ENCODE data around the gene RAP1A. TPM values are rescaled to one million over a fixed set of nuclear protein-coding genes. Genes with fewer than 3 reads are reported as not detected.

The RAP1A gene
- total and polyA plus RNA-seq, 10 donors, result 83.3 to 125 (median 105) TPM

DNA sequence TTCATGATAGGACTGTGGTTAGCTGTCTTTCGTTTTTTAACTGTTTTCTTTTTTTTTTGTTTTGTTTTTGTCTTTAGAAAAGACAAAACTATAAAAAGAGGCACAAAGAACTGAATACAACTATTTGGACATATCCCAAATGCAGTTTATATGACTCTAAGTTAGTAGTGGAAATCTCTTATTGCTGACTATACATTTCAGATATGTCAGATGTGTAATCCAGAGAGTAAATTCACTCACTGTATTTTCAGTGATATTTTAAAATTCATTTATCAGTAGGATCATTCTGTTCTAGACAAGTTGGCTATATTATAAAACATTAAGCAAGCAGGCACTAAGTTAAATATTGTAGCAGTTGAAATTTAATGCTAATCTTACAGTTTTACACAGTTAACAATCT lies 5.7 kb downstream of the RAP1A start:
- Histone ChIP-seq H3K9me3 (no peaks in the 10 kb centered on the region), H3K27ac (peak overlapping the region in 7 of 8 donors; percentile 3 to 100 (median 59)), H3K4me3 (no peak overlapping the region), H3K4me1 (peaks cover 75 to 100% (median 97%) of the 10 kb centered on the region in 6 donors), H3K27me3 (replicated peaks in 1 of 7) (no peaks in the 10 kb centered on the region), H3K36me3 (peaks cover 0 to 7% (median 0%) of the 10 kb centered on the region in 6 donors)
- no peak for DNase-seq
- TF ChIP-seq, protein P1, sequence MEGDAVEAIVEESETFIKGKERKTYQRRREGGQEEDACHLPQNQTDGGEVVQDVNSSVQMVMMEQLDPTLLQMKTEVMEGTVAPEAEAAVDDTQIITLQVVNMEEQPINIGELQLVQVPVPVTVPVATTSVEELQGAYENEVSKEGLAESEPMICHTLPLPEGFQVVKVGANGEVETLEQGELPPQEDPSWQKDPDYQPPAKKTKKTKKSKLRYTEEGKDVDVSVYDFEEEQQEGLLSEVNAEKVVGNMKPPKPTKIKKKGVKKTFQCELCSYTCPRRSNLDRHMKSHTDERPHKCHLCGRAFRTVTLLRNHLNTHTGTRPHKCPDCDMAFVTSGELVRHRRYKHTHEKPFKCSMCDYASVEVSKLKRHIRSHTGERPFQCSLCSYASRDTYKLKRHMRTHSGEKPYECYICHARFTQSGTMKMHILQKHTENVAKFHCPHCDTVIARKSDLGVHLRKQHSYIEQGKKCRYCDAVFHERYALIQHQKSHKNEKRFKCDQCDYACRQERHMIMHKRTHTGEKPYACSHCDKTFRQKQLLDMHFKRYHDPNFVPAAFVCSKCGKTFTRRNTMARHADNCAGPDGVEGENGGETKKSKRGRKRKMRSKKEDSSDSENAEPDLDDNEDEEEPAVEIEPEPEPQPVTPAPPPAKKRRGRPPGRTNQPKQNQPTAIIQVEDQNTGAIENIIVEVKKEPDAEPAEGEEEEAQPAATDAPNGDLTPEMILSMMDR (IDR thresholded peaks at IDR 0.05 in 8 of 11, conservative IDR thresholded peaks at IDR 0.05 in 3 of 11), result no peak
- TF ChIP-seq POLR2A (IDR thresholded peaks at IDR 0.05) (no peak), POLR2AphosphoS5 (IDR thresholded peaks at IDR 0.05) (no peak)
- WGBS, 5 donors, result 13 to 38% (median 28%) methylated on average over 1 of the region's 1 CpG
- intact Hi-C loops (cut with DNase I; ENCODE audit: low total_unique reads), result no loop called here

DNA sequence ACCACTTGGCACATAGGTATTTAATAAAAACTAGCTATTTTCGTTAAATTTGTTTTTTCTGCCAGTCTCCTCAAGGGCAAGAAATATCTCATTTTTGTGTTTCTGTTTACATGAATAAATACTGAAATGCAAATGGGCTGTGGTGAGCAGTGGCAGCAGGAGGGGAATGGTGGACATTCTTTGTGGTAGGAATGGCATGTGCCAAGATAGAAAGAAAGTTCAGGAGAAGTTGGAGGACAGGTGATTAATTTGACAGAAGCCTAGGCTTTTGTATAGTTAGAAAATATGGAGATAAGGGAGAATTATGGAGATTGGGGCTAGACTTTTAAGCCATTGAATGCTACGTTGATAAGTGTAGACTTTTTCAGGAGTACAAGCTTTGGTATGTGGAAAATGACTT lies 8.6 kb downstream of the RAP1A start:
- Histone ChIP-seq H3K36me3 (peaks cover 0 to 6% (median 0%) of the 10 kb centered on the region in 6 donors), H3K27me3 (replicated peaks in 1 of 7) (no peaks in the 10 kb centered on the region), H3K4me3 (no peak overlapping the region), H3K27ac (peak overlapping the region in 4 of 8 donors; percentile 4 to 40 (median 24)), H3K9me3 (no peaks in the 10 kb centered on the region), H3K4me1 (peaks cover 55 to 100% (median 96%) of the 10 kb centered on the region in 6 donors)
- DNase-seq, result no peak
- TF ChIP-seq POLR2AphosphoS5 (IDR thresholded peaks at IDR 0.05) (no peak), POLR2A (IDR thresholded peaks at IDR 0.05) (no peak)
- TF ChIP-seq, protein P1 (IDR thresholded peaks at IDR 0.05 in 8 of 11, conservative IDR thresholded peaks at IDR 0.05 in 3 of 11), result no peak
- 35 to 77% (median 41%) methylated on average over 1 to 2 of the region's 2 CpGs for WGBS, 5 donors
- intact Hi-C loops (cut with DNase I; ENCODE audit: low total_unique reads), result no loop called here

DNA sequence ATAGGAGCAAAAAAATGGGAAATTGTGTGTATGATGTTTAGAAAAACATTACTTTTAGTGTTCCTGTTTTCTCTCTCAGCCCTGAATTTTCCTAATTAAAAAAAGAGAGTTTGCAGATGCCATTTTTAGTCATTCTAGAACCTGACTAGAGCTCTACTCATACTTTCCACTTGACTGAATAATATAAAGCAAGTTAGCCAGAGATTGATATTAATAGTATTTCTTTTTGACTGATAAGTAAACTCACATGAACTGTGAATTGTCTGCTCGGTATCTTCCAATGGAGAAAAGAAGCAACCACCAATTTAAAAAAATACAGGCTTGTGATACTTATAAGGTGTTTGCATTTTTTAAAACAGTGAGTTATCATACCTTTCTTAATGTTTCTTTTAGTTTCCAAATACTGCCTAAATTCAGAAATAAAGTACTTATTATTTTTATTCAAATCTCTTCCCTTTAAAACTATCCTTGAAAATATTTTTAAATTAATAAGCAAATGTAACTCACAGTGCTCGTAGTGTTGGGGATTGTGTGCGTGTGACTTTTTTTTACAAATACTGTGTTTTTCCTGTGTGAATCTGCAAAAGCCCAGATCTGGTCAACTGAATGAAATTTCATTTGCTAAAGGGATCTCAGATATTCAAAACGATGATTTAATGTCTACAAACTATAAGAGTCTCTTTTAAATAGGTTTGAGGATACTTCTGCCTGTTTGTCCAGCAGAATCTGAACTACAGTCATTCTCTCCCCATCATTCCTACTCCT lies 9.8 kb downstream of the RAP1A start:
- Histone ChIP-seq H3K4me1 (peaks cover 43 to 100% (median 92%) of the 10 kb centered on the region in 6 donors), H3K27me3 (replicated peaks in 1 of 7) (no peaks in the 10 kb centered on the region), H3K9me3 (no peaks in the 10 kb centered on the region), H3K4me3 (no peak overlapping the region), H3K36me3 (no peaks in the 10 kb centered on the region), H3K27ac (peak overlapping the region in 4 of 8 donors; percentile 4 to 40 (median 24))
- intact Hi-C loops (cut with DNase I; ENCODE audit: low total_unique reads), result no loop called here
- no peak for DNase-seq
- 62 to 76% (median 69%) methylated on average over 4 of the region's 4 CpGs for WGBS, 5 donors
- no peak for TF ChIP-seq POLR2A (IDR thresholded peaks at IDR 0.05)
- TF ChIP-seq, protein P1 (IDR thresholded peaks at IDR 0.05 in 8 of 11, conservative IDR thresholded peaks at IDR 0.05 in 3 of 11), result no peak
- TF ChIP-seq POLR2AphosphoS5 (IDR thresholded peaks at IDR 0.05), result no peak

DNA sequence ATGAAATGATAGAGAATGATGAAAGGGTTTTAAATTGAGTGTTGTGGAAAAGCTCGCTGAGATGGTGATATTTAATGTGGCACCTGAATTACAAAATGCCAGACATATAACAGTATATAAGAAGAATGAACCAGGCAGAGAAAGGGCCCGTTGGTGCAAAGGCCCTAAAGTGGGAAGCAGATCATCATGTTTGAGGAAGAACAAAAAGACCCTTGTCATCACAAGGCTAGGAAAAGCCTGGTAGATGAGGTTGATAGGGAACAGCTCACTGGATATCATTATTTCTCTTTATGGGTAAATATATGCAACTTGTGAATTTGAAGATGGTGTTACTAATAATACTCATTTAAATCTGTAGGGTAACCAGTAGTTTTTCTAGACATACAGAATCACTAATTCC lies 11.0 kb downstream of the RAP1A start:
- H3K4me1 ChIP-seq, result peaks cover 32 to 100% (median 88%) of the 10 kb centered on the region in 6 donors
- H3K4me3 ChIP-seq, result no peak overlapping the region
- H3K9me3 ChIP-seq, result no peaks in the 10 kb centered on the region
- peaks cover 0 to 6% (median 0%) of the 10 kb centered on the region in 6 donors for H3K36me3 ChIP-seq
- intact Hi-C loops (cut with DNase I; ENCODE audit: low total_unique reads), result no loop called here
- no peaks in the 10 kb centered on the region for H3K27me3 ChIP-seq (replicated peaks in 1 of 7)
- no peak overlapping the region for H3K27ac ChIP-seq
- TF ChIP-seq POLR2A (IDR thresholded peaks at IDR 0.05) (no peak), POLR2AphosphoS5 (IDR thresholded peaks at IDR 0.05) (no peak)
- TF ChIP-seq, protein P1 (IDR thresholded peaks at IDR 0.05 in 8 of 11, conservative IDR thresholded peaks at IDR 0.05 in 3 of 11), result no peak
- 57 to 71% (median 63%) methylated on average over 2 of the region's 2 CpGs for WGBS, 5 donors
- DNase-seq, result no peak

Measured in spleen (tissue), 11 donors.